Measurements from ENCODE around the gene NRXN3.

Gene NRXN3

GRCh38 chr14:79732911-79733655, 1562.9 kb downstream of the NRXN3 start:
- TF ChIP-seq CTCF (IDR thresholded peaks at IDR 0.05; ENCODE audit: borderline replicate concordance, insufficient read depth, low read depth, low read length), result no peak

GRCh38 chr14:79734151-79734550, 1564.0 kb downstream of the NRXN3 start:
- H3K4me3 ChIP-seq (ENCODE audit: low read depth, low read length), result no peak overlapping the region
- TF ChIP-seq CTCF (IDR thresholded peaks at IDR 0.05; ENCODE audit: borderline replicate concordance, insufficient read depth, low read depth, low read length), result no peak

More at GRCh38 chr14:79732911-79733655, 1562.9 kb downstream of the NRXN3 start:
- H3K4me3 ChIP-seq (ENCODE audit: low read depth, low read length), result no peak overlapping the region

GRCh38 chr14:79734656-79735055, 1564.5 kb downstream of the NRXN3 start:
- no peak overlapping the region for H3K4me3 ChIP-seq (ENCODE audit: low read depth, low read length)
- no peak for TF ChIP-seq CTCF (IDR thresholded peaks at IDR 0.05; ENCODE audit: borderline replicate concordance, insufficient read depth, low read depth, low read length)

GRCh38 chr14:79735121-79735520, 1564.9 kb downstream of the NRXN3 start:
- no peak for TF ChIP-seq CTCF (IDR thresholded peaks at IDR 0.05; ENCODE audit: borderline replicate concordance, insufficient read depth, low read depth, low read length)
- H3K4me3 ChIP-seq (ENCODE audit: low read depth, low read length), result no peak overlapping the region

GRCh38 chr14:79740066-79740601, 1570.0 kb downstream of the NRXN3 start:
- no peak overlapping the region for H3K4me3 ChIP-seq (ENCODE audit: low read depth, low read length)
- no peak for TF ChIP-seq CTCF (IDR thresholded peaks at IDR 0.05; ENCODE audit: borderline replicate concordance, insufficient read depth, low read depth, low read length)

GRCh38 chr14:79742142-79742541, 1572.0 kb downstream of the NRXN3 start:
- TF ChIP-seq CTCF (IDR thresholded peaks at IDR 0.05; ENCODE audit: borderline replicate concordance, insufficient read depth, low read depth, low read length), result no peak
- no peak overlapping the region for H3K4me3 ChIP-seq (ENCODE audit: low read depth, low read length)

- no peak for TF ChIP-seq CTCF (IDR thresholded peaks at IDR 0.05; ENCODE audit: borderline replicate concordance, insufficient read depth, low read depth, low read length)
- no peak overlapping the region for H3K4me3 ChIP-seq (ENCODE audit: low read depth, low read length)
These were observed 1574.9 kb downstream of the NRXN3 start for GRCh38 chr14:79745046-79745445.
